Muscle of arm (tissue), 12 donors: ENCODE data around the gene EHMT1. TPM values are rescaled to one million over a fixed set of nuclear protein-coding genes. Genes with fewer than 3 reads are reported as not detected.
"Not testable (repeated sequence)": the region's sequence is repeated elsewhere in the genome, so short reads cannot be mapped to it uniquely, and the experiment has no call there.

Experiments used
- DNase-seq: peaks from one replicate; pipeline ENCODE4 v3.0.0-alpha.2; 2013
- polyA plus RNA-seq, 12 donors: library from polyadenylated mRNA; unstranded; fragments of 120-200 nt; gene quantifications; one replicate each; pipeline ENCODE4 v1.2.1, GENCODE V29; 2013; ENCODE audit not compliant: insufficient read length in 12 of 12

EHMT1 gene
- polyA plus RNA-seq, 12 donors = 36.6 to 71.7 (median 43.4) TPM; not detected in 1

GRCh38 chr9:137716694-137717287, 98.0 kb downstream of the EHMT1 start:
- DNase-seq = no peak

- DNase-seq = no peak
Observed at GRCh38 chr9:137717776-137718327, 99.0 kb downstream of the EHMT1 start.

- DNase-seq = no peak
Observed at GRCh38 chr9:137719194-137719593, 100.4 kb downstream of the EHMT1 start.

- no peak for DNase-seq
Observed at GRCh38 chr9:137720571-137721110, 101.8 kb downstream of the EHMT1 start.

GRCh38 chr9:137721479-137721878, 102.7 kb downstream of the EHMT1 start:
- no peak for DNase-seq

GRCh38 chr9:137721899-137722298, 103.1 kb downstream of the EHMT1 start:
- DNase-seq = no peak

- DNase-seq = no peak
Observed at GRCh38 chr9:137722481-137722880, 103.7 kb downstream of the EHMT1 start.

- DNase-seq = not testable (repeated sequence)
Observed at GRCh38 chr9:137723356-137723755, 104.6 kb downstream of the EHMT1 start.

GRCh38 chr9:137723783-137724445, 105.1 kb downstream of the EHMT1 start:
- DNase-seq = no peak

GRCh38 chr9:137724818-137725240, 106.0 kb downstream of the EHMT1 start:
- DNase-seq = no peak

GRCh38 chr9:137725598-137725997, 106.8 kb downstream of the EHMT1 start:
- no peak for DNase-seq

- not testable (repeated sequence) for DNase-seq
Observed at GRCh38 chr9:137726336-137726735, 107.5 kb downstream of the EHMT1 start.

- DNase-seq = no peak
Observed at GRCh38 chr9:137726764-137727163, 108.0 kb downstream of the EHMT1 start.

- DNase-seq = no peak
Observed at GRCh38 chr9:137727716-137728115, 108.9 kb downstream of the EHMT1 start.

GRCh38 chr9:137728444-137729311, 109.9 kb downstream of the EHMT1 start:
- DNase-seq = no peak

- no peak for DNase-seq
Observed at GRCh38 chr9:137731216-137731946, 112.6 kb downstream of the EHMT1 start.

- DNase-seq = no peak
Observed at GRCh38 chr9:137731947-137732813, 113.4 kb downstream of the EHMT1 start.

GRCh38 chr9:137733429-137733828, 114.6 kb downstream of the EHMT1 start:
- no peak for DNase-seq

GRCh38 chr9:137734181-137734580, 115.4 kb downstream of the EHMT1 start:
- no peak for DNase-seq

- DNase-seq = not testable (repeated sequence)
Observed at GRCh38 chr9:137738182-137738696, 119.4 kb downstream of the EHMT1 start.
